ENCODE measurements around the gene GAD2.

Gene GAD2

DNA sequence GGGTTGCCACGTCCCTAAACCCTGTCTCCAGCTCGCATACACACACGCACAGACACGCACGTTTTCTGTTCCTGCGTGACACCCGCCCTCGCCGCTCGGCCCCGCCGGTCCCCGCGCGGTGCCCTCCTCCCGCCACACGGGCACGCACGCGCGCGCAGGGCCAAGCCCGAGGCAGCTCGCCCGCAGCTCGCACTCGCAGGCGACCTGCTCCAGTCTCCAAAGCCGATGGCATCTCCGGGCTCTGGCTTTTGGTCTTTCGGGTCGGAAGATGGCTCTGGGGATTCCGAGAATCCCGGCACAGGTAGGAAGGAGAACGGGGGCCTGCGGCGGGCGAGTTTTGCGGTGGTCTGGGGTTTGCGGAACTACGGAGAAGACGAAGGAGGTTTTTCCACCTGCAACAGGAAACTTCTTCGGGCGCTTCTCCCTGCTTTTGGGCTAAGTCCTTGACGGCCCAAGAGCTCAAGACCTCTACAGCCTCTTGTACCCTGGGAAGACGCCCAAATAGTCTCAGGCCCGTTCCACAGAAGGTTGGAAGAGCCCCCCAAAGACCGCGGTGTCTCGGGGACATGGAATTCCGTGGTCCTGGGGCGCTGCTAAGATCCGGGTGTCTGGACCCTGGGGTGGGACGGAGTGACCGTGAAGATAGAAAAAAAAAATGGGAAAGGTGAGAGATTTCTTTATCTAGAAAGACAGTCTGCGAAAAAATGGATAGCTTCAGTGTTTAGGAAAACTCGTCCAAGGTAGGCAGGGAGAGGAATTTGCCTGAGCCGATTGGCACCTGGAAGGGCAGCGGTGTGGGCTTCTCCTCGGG lies at the start of gene GAD2:
Gene GAD2, plus strand, starts transcription at position 190 of the 811 bp plus-strand sequence. Its CDS starts 36 bp downstream, at position 226.
- peak in 1 of 2 experiments; percentile 32 for DNase-seq

DNA sequence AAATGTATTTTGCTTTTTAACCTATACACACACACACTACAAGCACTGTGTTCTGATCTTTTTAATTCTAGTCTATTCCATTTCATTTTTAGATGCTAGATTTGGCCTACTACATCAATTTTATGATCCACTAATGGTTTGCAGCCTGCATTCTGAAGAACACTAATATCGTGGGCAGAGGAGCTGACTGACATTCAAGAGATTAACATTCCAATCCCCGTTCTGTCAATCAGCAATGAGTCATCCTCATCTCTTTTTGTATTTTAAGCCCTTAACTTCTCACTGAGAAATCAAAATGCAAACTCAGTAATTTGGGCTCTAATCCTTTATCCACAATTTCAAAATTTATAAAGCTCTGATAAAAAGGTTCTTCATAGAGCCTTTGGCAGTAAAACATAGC lies 47.1 kb upstream of the GAD2 start:
- DNase-seq: no peak

DNA sequence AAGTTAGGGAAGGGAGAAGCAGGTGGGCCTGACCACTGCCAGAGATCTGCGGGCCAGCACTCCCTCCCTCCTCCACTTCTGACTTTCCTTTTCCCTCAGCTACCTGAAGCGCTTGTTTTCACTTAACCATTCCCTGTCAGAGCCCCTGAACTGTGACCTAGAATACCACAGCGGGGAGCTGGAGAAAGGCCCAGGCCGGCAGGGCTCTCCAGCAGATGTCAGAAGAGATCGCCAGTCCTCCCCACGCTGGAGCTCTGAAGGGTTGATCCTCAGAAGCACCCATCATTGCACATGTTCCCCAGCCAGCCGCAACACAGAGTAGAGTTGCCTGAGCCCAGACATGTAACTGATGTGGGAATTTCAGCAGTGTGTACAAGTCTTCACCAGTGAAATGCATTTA lies 44.4 kb upstream of the GAD2 start:
- DNase-seq: no peak

DNA sequence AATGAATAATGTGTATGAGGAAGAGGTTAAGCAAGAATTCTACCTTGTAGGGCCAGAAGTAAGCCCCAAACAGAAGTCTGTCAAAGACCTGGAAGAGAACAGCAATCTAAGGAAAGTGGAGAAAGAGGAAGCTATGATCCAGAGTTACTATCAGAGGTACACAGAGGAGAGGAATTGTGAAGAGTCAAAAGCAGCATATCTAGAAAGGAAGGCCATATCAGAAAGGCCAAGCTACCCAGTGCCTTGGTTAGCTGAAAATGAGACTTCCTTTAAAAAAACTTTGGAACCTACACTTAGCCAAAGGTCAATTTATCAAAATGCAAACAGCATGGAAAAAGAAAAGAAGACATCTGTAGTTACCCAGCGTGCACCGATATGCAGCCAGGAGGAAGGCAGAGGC lies 42.7 kb upstream of the GAD2 start:
- no peak for DNase-seq

- no peak for DNase-seq
These were observed 39.2 kb upstream of the GAD2 start for GRCh38 chr10:26177341-26177740.

DNA sequence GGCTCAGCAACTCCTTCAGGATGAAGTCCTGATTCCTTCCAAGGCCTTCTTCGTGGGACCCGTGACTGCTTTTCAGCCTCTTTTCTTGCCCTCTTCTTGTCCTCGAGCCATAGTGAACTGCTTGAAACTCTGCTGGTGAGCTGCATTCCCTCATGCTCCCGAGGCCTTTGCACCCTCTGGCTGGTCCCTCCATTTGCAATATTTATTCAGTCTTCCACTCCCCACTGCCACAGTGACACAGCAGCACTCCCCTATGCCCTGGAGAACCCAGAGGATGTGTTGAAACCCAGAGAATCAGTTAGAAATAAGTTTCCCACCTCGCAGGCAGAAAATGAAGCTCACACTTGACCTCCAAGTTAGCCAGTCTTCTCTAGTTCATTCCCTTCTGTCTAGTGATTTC lies 22.3 kb upstream of the GAD2 start:
- no peak for DNase-seq

DNA sequence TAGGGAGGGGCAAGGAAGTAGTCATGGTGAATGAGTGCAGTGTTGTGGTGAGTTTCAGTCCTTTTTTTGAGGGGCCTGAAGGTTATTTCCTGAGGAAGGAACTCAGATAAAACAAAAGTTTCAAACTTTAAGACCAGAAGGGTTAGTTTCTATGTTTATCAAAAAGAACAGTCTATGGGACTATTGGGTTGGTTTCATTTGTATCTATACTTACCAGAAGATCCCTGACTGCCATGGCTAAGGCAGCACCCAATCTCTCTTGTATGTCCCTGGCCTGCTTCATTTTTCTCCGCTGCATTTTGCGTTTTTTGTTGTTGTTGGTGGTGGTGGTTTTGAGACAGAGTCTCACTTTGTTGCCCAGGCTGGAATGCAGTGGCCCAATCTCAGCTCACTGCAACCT lies 19.3 kb upstream of the GAD2 start:
- DNase-seq: no peak

- no peak for DNase-seq
These were observed 18.5 kb upstream of the GAD2 start for GRCh38 chr10:26198119-26198518.

DNA sequence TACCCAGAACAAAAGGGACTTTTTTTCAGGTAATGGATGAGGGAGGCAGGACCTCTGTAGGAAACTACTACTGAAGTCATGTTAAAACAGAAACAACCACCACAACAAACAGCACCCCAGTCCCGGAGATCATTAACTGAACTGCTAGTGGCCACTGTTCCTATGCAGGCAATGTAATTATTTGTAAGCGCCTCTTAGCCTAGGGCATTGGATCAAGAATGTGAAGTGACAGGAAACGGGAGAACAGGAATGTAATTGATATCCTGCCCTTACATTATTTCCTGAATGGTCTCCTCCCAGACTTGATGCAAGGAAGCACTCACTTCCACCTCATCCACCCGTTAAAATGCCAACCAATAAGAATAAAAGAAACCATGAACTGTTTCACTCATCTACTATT lies 16.7 kb upstream of the GAD2 start:
- peak; percentile 27 to 63 for DNase-seq

GRCh38 chr10:26205223-26205622 lies 11.4 kb upstream of the GAD2 start:
- no peak for DNase-seq

DNA sequence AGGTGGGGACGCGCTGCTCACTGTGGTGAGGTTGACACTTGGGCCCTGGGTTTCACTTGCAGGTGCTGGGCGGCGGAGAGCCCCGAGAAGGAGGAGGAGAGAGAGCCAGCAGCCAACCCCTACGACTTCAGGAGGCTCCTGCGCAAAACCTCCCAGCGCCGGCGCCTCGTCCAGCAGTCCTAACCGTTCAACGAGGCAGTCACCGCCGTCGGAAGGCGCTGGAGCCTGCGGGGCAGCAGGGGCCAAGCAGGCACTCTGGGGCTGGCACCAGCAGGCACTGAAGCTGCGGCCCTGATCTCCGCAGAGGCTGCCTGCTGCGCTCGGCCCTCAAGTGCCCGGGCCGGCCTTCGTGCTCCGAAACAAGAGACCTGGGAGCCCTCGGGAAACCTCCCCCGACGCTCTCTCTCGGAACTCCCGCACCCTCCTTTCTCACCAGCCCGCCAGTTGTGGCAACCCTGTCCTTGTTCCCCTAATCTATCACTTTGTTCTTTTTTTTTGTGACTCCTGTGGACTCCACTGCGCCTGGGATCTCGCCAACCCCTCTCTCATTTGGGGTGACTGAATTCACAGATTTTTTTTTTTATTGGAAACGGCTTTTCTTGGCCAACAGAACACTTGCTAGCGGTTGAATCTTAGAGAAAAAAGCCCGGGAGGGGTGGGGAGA lies 4.7 kb upstream of the GAD2 start:
- no peak for DNase-seq

DNA sequence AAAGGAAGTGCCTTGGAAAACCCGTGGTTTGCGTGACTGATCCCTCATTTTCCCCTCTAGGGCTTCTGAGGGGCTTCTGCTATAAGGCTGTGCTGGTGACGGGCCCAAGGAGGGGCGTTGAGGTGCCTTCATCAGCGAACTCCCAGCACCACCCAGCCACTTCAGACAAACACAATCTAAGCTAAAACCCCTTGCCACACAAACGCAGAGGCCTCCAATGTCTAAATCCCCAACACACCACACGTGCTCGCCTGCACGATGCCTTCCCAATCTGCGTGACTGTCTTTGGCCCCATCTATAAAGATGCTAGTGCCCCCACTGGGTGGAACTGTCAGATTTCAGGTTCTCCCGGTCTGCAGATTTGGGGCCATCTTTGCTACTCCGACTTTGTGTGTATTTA lies 4.1 kb upstream of the GAD2 start:
- no peak for DNase-seq

DNA sequence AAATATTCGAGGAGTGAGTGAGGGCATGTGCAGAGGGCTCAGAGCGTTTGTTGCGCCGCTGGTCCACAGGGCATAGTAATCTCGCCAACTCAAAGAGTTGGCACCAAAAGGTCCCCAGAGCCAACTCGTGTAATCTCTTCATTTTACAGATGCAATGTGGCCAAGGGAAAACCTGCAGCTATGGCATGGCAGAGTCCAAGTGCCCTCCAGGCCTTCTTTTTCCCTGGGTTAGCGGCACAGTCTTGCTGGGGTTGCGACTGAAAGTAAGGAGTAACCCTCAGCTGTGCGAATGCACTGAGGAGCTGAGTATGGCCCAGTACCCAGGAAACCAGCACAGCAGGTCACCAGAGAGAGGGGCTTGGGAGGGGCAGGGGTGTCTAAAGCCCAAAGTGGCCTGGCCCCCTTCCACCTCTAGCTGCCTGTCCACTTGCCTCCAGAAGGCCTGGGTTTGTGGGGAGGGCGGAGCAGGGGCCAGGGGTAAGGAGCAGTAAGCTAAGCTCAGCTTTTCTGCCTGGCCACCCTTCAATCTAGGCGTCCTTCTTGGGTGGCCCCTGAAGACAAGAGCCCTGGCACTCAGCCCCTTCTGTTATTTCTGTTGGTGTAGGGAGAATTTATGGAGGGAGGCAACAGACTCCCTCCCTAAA lies 3.3 kb upstream of the GAD2 start:
- DNase-seq: no peak

GRCh38 chr10:26214004-26214403 lies 2.6 kb upstream of the GAD2 start:
- DNase-seq: peak; percentile 88 to 94

- peak in 1 of 2 experiments; percentile 51 for DNase-seq
These were observed 1.8 kb upstream of the GAD2 start for GRCh38 chr10:26214551-26215395.

DNA sequence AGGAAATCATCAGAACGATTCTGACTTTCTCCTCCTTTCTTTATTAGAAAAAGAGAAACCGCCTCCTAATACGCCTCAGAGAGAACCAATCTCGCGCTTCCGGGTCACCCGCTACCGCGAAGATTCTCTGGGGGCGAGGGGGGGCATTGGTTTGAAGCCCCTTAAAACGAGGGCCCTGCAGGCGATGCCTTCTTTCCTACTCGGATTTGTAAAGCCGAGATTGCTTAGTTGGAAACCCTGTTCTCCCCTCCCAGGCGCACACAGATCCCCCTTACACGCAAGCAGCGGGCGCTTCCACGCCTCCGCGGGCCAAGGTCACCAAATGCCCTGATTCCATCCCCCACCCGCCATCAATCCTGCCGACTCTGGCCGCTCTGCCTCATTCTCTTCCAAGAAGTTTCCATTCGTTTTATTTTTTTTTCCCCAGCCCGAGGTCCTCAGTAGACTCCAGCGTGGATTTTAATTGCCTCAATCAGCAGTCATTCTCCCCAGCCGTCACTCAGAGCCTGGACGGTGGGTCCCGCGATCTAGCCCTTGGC lies 1.1 kb upstream of the GAD2 start:
- peak in 1 of 2 experiments; percentile 37 for DNase-seq

GRCh38 chr10:26215935-26216584 lies 514 bp upstream of the GAD2 start:
- DNase-seq: peak; percentile 75 to 80

DNA sequence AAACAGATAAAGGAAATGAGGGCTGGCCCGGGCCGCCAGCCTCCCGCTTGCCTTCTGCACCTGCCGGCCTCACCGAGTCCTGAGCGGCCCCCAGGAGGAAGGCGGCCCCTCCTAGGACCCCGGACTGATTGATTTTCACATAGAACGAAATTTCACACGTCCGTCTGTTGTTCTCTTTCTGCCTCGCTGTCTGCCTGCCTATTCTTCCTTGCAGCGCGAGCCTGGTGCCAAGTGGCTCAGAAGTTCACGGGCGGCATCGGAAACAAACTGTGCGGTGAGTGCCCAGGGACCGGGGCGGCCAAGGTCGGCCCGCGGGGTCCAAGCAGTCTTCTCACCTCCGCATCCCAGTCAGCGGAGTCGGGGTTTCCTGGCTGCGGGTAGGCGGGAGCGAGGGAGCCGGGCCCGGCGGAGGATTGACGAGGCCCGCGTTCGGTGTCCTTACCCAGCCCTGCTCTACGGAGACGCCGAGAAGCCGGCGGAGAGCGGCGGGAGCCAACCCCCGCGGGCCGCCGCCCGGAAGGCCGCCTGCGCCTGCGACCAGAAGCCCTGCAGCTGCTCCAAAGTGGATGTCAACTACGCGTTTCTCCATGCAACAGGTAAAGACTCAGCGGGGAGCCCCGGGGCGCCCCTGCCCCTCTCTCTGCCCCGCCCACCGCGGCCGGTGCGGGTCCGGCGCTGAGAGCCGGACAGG lies 967 bp downstream of the GAD2 start:
- DNase-seq: peak; percentile 34 to 75

- DNase-seq: no peak
These were observed 3.1 kb downstream of the GAD2 start for GRCh38 chr10:26219676-26220075.

DNA sequence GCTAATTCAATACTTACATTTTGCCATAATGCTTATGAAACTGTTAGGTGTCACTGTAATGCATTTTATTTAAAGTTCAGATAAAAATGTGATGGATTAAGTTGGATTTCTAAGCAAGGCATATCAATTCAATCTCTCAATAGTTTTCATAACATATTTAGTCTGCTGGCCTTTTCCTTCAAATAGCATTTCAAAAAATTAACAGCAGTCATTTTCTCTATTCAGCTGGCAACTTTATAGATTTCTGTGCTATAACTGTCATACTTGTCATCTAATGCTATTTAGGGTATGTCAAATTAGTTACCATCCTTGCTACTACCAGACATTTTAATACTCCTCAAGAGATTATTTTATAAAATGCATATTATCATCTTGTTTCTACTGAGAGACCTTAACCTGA lies 4.3 kb downstream of the GAD2 start:
- no peak for DNase-seq

- DNase-seq: peak; percentile 10 to 27
These were observed 5.0 kb downstream of the GAD2 start for GRCh38 chr10:26221541-26221940.

DNA sequence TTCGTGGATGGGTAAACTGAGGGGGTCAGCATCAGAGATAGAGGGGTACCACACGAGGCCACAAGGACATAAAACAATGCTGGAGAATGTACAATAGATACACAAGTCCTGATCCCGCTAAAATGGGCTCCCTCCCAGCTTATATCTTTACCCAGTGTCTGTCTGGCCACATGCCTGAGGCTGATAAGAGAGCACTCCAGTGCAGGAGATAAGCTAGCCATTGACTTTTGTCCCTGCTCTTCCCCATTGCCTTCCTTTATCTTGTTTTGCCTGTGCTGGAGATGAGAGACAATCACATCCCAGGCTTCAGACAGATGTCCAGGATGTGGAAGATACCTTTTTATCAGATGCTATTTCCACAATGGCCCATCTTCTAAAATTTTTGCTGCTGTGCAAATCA lies 6.0 kb downstream of the GAD2 start:
- DNase-seq: no peak
